Suprapubic skin (tissue), 4 donors: Measurements from ENCODE around the gene IDH3G. TPM values are rescaled to one million over a fixed set of nuclear protein-coding genes. Genes with fewer than 3 reads are reported as not detected.
A peak's percentile ranks its signal among the peaks of the same experiment; 100 is the strongest.

Source experiments
- DNase-seq, 2 donors: peaks; one replicate each; pipeline ENCODE4 v3.0.0-alpha.2; 2019; ENCODE audit warnings: low spot score in 2 of 2
- H3K27ac ChIP-seq: fragments of 200-600 bp; sonication (generic); one replicate; pipeline ENCODE4 v1.5.1; 2019
- H3K27me3 ChIP-seq: fragments of 200-600 bp; sonication (generic); one replicate; pipeline ENCODE4 v1.5.1; 2019
- H3K36me3 ChIP-seq: fragments of 200-600 bp; sonication (generic); one replicate; pipeline ENCODE4 v1.5.1; 2019
- H3K4me1 ChIP-seq: fragments of 200-600 bp; sonication (generic); one replicate; pipeline ENCODE4 v1.5.1; 2019
- H3K4me3 ChIP-seq: fragments of 200-600 bp; sonication (generic); one replicate; pipeline ENCODE4 v1.5.1; 2019; ENCODE audit warnings: mild to moderate bottlenecking
- H3K9me3 ChIP-seq: fragments of 200-600 bp; sonication (generic); one replicate; pipeline ENCODE4 v1.5.1; 2019
- CTCF ChIP-seq, 2 donors: fragments of 200-600 bp in 1 of 2; fragments of 450-650 bp in 1 of 2; sonication (generic) in 1 of 2; IDR thresholded peaks; one replicate each; pipeline ENCODE4 v1.5.1; 2016 to 2019; ENCODE audit warnings: antibody characterized with exemption in 2 of 2, mild to moderate bottlenecking in 1 of 2, moderate library complexity in 1 of 2
- EP300 ChIP-seq: sonication (generic); formaldehyde crosslinking; IDR thresholded peaks from one replicate; pipeline ENCODE4 v1.6.1; 2017; ENCODE audit warnings: antibody characterized with exemption
- POLR2A ChIP-seq, 2 donors: fragments of 450-650 bp; IDR thresholded peaks; one replicate each; pipeline ENCODE4 v1.6.1; 2017; ENCODE audit warnings: antibody characterized with exemption in 2 of 2, mild to moderate bottlenecking in 2 of 2, moderate library complexity in 2 of 2
- POLR2AphosphoS5 ChIP-seq, 3 donors: sonication (generic); formaldehyde crosslinking; IDR thresholded peaks; one replicate each; pipeline ENCODE4 v1.6.1; 2017; ENCODE audit warnings: antibody characterized with exemption in 3 of 3
- WGBS: methylation state at CpG from one replicate; pipeline ENCODE4 v1.1.5; 2018; 5-methylcytosine and 5-hydroxymethylcytosine counted together
- total RNA-seq, 4 donors: library from RNA; depleted of rRNA; stranded (reverse); fragments of >200 nt; gene quantifications; one replicate each; pipeline ENCODE4 v1.1.0, GENCODE V29; 2016

The IDH3G gene
- total RNA-seq, 4 donors from 2014 or later: 58.1 to 105 (median 93.8) TPM

GRCh38 chrX:153768311-153769157, 25.6 kb downstream of the IDH3G start:
- Histone ChIP-seq H3K9me3 (no peaks in the 10 kb centered on the region), H3K27me3 (no peaks in the 10 kb centered on the region), H3K4me1 (peaks cover 27% of the 10 kb centered on the region), H3K27ac (no peak overlapping the region), H3K36me3 (no peaks in the 10 kb centered on the region), H3K4me3 (no peak overlapping the region)
- TF ChIP-seq POLR2A (IDR thresholded peaks at IDR 0.05) (no peak), POLR2AphosphoS5 (IDR thresholded peaks at IDR 0.05) (no peak)
- DNase-seq: peak in 1 of 2 donors; percentile 61
- WGBS: 100% methylated on average over 1 of the region's 22 CpGs

- no peak for TF ChIP-seq POLR2A (IDR thresholded peaks at IDR 0.05)
- no peak for TF ChIP-seq CTCF (IDR thresholded peaks at IDR 0.05)
- TF ChIP-seq EP300: no peak
- no peak for TF ChIP-seq POLR2AphosphoS5 (IDR thresholded peaks at IDR 0.05)
- Histone ChIP-seq H3K4me3 (no peak overlapping the region), H3K36me3 (no peaks in the 10 kb centered on the region), H3K27ac (no peak overlapping the region), H3K4me1 (peaks cover 27% of the 10 kb centered on the region), H3K27me3 (no peaks in the 10 kb centered on the region), H3K9me3 (no peaks in the 10 kb centered on the region)
- DNase-seq: no peak
- WGBS: 100% methylated on average over 2 of the region's 20 CpGs
Observed at GRCh38 chrX:153767674-153768055, 26.5 kb downstream of the IDH3G start.

GRCh38 chrX:153766871-153767673, 27.1 kb downstream of the IDH3G start:
- no peak overlapping the region for H3K4me3 ChIP-seq
- no peaks in the 10 kb centered on the region for H3K9me3 ChIP-seq
- H3K27me3 ChIP-seq: no peaks in the 10 kb centered on the region
- no peaks in the 10 kb centered on the region for H3K36me3 ChIP-seq
- peak in 1 of 2 donors; percentile 59 for DNase-seq
- H3K4me1 ChIP-seq: peaks cover 27% of the 10 kb centered on the region
- H3K27ac ChIP-seq: no peak overlapping the region
- WGBS: 82% methylated on average over 35 of the region's 56 CpGs
- TF ChIP-seq CTCF (IDR thresholded peaks at IDR 0.05) (no peak), POLR2A (IDR thresholded peaks at IDR 0.05) (no peak), EP300 (no peak), POLR2AphosphoS5 (IDR thresholded peaks at IDR 0.05) (no peak)

- peak in 1 of 2 donors; percentile 57 for DNase-seq
- H3K27me3 ChIP-seq: no peaks in the 10 kb centered on the region
- TF ChIP-seq POLR2AphosphoS5 (IDR thresholded peaks at IDR 0.05): no peak
- TF ChIP-seq CTCF (IDR thresholded peaks at IDR 0.05): no peak
- TF ChIP-seq EP300: no peak
- no peak for TF ChIP-seq POLR2A (IDR thresholded peaks at IDR 0.05)
- H3K36me3 ChIP-seq: no peaks in the 10 kb centered on the region
- 59% methylated on average over 21 of the region's 21 CpGs for WGBS
- peak overlapping the region; percentile 54 for H3K27ac ChIP-seq
- H3K4me3 ChIP-seq: peak overlapping the region; percentile 16
- peaks cover 27% of the 10 kb centered on the region for H3K4me1 ChIP-seq
- H3K9me3 ChIP-seq: no peaks in the 10 kb centered on the region
Observed at GRCh38 chrX:153766098-153766817, 27.9 kb downstream of the IDH3G start.

- Histone ChIP-seq H3K9me3 (no peaks in the 10 kb centered on the region), H3K4me1 (peaks cover 27% of the 10 kb centered on the region), H3K36me3 (no peaks in the 10 kb centered on the region), H3K4me3 (peak overlapping the region; percentile 16), H3K27me3 (no peaks in the 10 kb centered on the region), H3K27ac (peak overlapping the region; percentile 54)
- WGBS: 60% methylated on average over 1 of the region's 27 CpGs
- no peak for TF ChIP-seq EP300
- peak in 1 of 2 donors; percentile 68 for DNase-seq
Observed at GRCh38 chrX:153765138-153766079, 28.8 kb downstream of the IDH3G start.
